GM21786 (cell line): ENCODE results near the gene SP8.

Experiments
- ATAC-seq: cut with Tn5 transposase; IDR thresholded peaks from one replicate; pipeline ENCODE4 v1.9.1; 2021; ENCODE audit not compliant: unreplicated experiment

The SP8 gene

DNA sequence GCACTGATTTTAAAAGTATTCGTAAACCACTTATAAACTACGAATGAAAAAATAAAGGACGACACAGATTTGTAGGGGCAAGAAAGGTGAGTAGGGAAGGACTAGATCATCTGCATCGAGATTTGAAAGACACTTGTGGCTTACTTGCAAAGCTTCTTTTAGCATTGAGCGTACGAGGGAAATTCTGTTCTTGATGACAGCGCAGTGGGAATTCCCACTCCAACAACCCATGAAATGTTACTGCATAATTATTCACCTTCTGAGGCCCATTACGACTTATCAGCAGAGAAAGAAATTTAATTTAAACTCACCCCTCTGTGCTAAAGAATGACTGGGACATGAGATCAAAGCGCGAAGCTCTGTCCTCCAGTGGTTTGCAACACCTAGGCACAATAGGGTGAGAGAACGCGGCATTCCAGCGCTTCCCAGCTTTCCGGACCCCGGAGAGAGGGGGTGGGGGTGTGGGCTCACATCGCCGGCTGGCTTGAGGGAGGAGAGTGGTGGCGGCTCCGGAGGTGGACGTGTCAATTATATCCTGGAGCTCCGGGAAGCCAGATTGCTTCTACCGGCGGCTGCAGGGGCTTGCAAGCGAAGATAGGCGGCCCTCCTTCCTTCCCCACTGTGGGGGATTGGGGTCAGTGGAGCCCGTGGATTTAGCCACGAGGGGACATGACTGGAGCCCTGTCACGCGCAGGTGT, 10.3 kb downstream of the SP8 start:
- ATAC-seq: no peak

DNA sequence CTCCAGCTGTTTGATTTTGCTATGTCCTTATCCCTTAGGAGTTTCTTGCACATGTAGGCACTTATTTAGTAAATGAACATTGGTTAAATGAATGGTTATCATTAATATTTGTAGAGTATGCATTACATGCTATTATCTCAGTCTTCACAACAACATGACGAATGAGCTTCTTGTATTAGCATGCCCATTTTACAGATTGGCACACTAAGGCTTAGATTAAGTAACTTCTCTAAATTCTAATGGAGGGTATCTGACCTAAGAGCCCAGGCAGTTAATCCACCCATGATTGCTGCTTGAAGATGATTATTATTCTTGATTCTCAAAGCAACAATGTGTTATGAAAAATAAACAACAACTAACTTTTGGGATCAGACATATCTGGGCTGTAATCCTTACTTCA, 32.7 kb downstream of the SP8 start:
- ATAC-seq: no peak

DNA sequence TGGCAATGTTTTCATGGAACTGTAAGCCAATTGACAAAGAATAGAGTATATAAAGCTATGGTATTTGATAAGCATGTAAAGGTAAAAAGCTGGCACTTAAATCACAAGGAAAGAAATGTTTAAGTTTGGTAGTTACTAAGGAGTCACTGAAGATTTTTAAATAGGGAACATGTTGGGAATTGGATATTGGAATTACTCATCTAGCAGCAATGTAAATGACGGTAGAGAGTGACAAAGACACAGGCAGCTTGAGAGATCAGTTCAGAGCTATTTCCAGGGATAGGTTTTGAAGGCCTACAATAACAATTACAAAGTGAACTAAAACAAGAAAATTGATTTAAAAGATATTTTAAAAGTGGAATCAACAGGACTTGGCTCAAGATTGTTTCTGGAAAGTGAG, 36.8 kb downstream of the SP8 start:
- no peak for ATAC-seq

DNA sequence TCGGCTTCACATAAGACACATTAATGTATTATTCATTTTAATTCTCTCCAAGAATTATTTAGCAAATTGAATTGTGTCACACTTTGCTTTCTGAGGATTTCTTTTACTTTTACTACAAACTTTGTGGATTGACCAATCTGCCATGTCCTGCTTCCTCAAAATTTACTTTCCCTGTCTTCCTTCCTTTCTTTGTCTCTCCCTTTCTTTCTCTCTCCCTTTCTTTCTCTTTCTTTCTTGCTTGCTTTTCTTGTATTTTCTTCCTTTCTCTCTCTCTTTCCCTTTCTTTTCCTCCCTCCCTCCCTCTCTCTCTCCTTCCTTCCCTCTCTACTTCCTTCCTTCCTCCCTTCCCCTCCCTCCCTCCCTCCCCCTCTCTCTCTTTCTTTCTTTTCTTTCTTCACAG, 37.8 kb downstream of the SP8 start:
- no peak for ATAC-seq

DNA sequence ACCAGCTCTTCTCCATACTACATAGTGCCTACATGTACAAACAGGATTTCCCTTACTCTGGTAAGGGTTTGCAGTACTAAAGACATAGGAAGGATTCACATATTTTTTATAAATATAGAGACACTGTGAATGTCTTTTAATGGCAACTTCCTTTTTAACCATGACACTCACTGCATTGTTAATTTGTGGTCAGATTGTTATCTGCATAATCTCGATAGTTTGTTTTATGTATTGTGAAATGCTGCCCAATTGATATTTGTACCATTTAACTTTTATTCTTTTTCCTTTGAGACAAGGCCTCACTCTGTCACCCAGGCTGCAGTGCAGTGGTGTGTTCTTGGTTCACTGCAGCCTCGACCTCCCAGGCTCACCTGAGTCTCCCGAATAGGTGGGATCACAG, 39.7 kb downstream of the SP8 start:
- ATAC-seq: no peak

DNA sequence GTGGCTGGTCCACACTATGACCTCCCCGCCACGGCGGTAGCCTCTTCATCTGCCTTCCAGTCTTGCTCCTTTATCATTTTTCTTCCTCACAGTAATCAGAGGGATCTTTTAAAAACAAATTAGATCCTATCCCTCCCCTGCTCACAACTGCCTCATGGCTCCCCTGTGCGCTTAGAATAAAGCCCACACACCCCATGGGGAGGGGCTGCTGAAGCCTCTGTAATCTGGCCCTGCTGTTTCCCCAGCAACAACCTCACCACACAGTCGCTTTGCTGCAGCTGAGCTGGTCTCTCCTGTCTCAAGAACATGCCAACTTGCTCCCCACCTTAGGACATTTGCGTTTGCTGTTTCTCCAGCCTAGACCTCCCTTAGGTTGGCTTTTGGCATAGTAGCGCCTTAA, 41.0 kb downstream of the SP8 start:
- ATAC-seq: no peak

DNA sequence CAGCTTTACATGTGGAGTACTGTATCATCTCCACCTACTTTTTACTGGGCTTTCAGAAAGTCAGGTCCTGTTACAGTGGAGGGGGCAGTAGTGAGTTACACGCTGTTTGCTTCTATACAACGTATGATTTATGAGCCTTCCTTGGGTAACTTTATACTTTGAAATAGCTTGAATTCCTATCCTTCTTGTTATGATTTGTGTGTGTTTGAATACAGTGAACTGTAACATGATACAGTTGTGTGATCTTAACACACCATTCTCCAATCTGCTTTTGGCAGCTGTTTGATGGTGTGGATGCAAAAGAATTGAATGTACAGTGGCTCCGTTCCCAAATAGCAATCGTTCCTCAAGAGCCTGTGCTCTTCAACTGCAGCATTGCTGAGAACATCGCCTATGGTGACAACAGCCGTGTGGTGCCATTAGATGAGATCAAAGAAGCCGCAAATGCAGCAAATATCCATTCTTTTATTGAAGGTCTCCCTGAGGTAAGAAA, 41.7 kb downstream of the SP8 start:
- ATAC-seq: no peak

DNA sequence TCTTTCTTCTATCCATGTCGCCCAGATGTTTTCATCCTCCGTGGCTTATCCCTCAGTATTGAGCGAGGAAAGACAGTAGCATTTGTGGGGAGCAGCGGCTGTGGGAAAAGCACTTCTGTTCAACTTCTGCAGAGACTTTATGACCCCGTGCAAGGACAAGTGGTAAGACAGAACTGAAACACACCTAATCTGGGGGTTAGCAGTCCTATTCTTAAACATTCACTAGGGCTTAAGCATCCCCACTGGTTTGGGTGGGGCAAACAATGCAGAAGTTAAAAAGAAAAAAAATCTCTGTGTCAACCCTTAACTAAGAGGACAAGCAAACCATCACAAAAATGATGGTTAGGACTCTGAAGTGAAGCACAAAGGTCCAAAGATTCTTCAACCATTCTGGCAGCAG, 43.8 kb downstream of the SP8 start:
- peak; percentile 29 for ATAC-seq

DNA sequence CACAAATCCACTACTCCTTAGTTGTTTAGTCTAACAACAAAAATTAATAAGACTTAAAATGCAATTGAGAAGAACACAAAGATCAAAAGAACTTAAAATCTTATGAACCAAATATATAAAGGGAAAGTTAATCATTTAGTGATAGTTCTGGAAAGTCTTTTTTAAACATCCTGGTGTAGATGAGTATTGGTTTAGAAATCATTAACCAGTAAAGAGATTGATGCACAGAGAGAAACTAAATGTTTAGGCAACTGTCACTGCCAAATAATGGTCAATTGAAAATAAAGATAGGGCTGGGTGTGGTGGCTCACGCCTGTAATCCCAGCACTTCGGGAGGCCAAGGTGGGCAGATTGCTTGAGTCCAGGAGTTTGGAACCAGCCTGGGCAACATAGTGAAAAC, 44.9 kb downstream of the SP8 start:
- no peak for ATAC-seq

DNA sequence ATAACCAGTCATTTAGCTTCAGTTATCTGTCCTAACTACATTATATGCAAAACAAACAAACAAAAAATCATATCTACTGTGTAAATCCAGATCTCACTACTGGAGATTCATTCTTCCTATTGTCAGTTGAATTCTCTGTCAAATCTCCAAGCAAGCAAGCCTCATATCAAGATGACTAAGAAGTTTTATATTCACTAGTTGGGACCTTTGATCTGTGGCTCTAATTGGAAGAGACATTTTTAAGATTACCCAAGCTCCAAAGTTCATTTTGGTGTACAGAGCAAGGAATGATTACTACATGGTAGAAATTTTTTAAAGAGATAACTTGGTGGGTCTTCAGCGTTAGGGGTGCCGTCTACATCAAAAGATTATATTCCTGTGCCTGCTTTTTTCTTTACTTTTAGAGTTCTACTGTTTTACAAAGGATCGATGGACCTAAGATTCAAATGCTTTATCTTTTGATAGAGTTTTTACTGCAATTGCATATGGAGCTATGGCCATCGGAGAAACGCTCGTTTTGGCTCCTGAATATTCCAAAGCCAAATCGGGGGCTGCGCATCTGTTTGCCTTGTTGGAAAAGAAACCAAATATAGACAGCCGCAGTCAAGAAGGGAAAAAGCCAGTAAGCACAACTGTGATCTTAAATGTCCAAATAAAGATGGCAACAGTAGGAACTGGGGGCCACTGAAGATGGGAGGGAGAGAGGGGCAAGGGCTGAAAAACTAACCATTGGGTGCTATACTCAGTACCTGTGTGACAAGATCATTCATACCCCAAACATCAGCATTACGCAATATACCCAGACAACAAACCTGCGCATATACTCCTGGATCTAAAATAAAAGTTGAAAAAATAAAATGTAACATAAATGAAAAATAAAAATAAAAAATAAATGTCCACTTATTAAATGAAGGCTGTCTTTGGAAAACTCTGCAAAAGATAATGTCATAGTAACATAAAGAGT, 47.9 kb downstream of the SP8 start:
- ATAC-seq: no peak

DNA sequence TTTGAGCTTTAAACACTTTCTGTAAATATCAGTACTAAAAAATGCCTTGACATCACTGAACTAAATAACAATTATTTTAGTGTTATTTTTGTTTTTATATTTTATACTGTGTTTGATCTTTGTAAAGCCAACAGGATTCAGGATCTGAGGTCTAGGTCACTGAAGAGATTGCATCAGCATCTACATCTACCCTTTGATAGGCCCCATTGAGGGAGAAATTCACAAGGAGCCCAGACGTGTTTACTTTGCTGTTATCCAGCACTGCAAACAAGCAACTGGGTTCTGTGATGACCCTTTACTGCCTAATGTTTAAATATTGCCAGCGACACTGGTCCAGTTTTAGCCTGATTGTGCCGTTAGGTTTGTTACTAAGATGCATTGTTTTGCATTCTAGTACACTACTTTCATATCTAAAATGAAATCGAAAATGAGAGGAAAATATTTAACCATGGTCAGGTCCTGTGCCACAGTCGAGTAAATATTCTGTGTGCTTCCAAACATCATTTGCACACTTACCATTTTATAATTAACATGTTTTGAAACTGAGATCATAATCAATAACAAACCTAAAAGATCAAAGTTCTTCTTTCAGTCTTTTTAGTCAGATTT, 48.7 kb downstream of the SP8 start:
- peak; percentile 69 for ATAC-seq

DNA sequence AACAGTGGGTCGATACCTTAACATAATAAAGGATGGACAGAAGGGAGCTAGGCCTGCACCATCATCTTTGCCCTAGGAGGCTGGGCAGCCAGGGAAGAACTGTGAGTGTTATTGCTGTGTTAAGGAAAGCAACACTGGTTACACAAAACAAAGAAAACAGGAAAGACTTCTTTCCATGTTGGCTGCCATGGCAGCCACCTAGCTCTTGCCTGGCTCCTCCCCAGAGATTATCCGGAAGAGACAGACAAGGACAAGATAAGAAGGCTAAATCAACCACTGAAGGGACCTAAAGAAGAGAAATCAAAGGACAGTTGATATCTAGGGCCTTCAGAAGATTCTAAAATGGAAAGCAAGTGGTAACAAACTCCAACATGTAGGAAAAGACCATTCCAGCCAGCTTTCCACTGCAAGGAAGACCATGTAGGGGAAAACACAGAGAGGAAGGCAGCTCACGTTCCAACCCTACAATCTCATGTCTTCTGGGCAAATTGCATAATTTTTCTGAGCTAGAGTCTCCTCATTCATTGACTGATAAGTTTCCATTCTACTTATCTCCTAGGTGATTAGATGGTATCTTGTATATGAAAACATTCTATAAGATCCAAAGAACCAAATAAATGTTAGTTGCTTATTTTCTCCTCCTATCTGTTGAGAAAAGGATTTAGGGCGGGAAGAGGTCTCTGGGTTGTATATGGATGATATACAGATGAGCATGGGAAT, 51.2 kb downstream of the SP8 start:
- no peak for ATAC-seq
